GM19238 (cell line): ENCODE measurements around the gene SH3TC1.

Experiments
- DNase-seq: peaks from one replicate; pipeline ENCODE4 v3.0.0; 2011; ENCODE audit warnings: low spot score; ENCODE audit not compliant: insufficient read length

Gene SH3TC1

DNA sequence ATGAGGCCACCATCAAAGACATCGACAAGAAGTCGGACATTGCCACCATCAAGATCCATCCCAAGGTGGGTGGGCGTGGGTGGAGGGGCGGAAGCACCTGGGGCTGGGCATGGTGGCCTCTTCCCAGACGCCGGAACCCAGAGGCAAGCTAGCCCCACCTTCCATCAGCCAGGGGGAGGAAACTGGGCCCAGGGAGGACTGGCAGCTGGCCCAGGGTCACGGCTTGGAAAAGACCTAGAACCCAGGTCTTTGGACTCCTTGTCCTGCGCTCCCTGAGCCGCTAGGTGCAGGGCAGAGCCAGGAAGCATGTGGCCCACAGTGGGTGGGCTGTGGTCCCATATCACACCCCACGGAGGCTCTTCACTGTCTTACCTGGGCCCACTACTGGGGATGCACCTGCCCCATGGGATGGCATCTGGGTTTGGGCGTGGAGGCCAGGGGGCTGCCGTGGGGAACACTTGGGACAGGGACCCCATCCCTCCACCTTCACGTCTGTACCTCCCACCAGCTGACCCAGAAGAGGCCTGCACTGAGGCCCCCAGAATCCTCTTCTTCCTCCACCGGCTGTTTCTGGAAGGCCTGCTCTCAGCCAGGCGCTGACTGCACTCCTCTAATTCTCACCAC, 87.7 kb downstream of the SH3TC1 start:
- DNase-seq = no peak

DNA sequence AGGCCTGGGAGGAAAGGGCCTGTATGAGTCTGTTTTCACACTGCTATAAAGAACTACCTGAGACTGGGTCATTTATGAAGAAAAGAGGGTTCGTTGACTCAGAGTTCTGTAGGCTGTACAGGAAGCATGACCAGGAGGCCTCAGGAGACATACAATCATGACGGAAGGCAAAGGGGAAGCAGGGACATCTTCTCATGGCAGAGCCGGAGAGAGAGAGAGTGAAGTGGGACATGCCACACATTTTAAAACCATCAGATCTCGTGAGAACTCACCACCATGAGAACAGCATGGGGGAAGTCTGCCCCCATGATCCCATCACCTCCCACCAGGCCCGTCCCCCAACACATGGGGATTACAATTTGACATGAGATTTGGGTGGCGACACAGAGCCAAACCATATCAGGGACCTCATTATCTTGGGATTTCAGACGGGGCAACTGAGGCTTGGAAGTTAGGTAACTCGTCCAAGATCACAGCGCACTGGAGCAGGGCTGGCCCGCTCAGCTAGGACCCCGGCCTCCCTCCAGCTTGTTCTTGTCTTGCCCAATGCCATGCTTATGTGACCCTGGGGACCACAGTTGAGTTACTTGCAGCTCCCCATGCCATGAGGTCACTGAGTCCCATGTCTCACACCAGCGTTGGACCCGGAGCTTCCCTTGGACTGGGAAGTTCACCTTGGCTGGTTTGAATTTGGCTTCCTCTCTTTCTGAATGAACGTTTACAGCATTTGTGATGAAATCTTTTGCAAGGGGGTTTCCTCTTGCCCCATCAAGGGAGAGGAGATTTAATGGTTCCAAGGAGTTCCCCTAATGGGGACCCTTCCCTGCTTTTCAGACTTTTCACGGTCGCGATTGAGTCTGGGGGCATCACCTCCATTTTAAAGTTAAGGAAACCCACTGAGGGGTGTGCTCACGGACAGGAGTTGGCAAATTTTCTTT, 88.5 kb downstream of the SH3TC1 start:
- DNase-seq = no peak

DNA sequence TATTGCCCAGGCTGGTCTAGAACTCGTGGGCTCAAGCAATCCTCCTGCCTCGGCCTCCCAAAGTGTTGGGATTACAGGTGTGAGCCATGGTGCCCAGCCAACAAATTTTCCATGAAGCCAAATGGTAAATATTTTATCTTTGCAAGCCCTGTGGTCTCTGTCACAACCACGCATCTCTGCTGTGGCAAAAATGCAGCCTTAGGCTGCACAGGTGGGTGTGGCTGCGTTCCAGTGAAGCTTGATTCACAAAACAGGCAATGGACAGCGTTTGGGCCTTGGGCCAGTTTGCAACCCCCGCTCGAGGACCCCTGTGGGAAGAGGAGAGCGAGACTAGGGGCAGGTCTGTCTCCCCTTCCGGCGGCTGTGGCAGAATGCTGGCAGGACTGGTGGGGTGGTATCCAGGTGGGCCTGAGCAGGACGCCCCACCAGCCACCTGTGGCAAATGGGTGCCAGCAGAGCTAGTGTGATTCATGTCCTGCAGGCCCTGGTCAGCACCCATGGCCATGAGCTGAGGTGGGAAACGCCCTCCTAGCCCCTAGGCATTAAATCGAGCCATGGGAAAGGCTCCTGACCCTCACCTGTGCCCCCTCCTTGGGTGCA, 90.2 kb downstream of the SH3TC1 start:
- DNase-seq = no peak

DNA sequence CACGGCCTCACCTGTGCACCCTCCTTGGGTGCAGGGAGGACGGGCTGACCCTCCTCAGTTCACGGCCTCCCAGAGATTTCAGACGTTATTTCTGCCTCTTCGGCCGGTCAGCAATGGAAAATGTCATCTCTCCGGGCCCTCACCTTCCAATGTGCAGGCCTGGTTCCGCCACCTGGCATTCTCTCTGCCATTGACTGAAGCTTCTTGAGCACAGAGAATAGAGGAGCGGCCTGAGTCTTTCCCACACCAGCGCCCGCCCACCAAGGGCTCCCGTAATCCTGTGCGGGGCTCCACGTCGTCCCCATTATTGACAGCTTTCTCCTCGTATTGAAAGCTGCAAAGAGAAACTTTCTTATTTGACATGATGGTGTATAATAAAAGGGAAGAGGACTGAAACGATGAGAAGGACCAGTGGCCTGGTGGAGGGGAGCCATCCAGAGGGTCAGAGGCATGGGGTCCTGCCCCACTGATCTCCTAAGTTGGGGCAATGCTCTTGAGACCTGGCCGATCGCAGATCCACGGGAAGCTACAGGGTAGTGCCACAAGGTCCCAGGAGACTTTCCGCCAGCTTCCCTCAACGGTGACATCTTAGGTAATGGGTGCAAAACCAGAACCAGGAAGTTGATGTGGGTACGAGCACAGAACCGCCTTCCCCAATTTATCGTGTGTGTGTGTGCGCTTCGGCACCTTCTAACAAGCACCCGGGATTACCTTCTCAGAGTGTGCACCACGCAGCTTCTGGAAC, 91.0 kb downstream of the SH3TC1 start:
- no peak for DNase-seq

DNA sequence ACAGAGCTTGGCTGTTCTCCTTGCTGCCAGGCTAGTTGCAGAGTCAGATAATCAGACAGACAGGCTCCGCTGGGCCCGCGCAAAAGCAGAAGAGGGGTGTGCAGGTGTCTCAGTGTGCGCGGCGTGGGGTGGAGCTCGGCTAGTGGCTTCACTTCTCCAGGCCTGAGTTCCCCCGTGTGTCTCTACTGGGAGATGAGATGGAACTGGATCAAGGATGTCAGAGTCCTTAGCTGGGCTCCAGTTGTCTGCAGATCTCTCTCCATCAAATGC, 91.5 kb downstream of the SH3TC1 start:
- DNase-seq = no peak
